Colon (tissue), 2 donors: Measurements from ENCODE around the gene MRAS.

ENCODE experiments used
- FAIRE-seq: peaks from 2 replicates; lab custom pipeline; 2012; peaks lifted over from hg19 to GRCh38; lab: Jason Lieb, UNC
- donor health status: control.
- donor health status: control.

MRAS gene

DNA sequence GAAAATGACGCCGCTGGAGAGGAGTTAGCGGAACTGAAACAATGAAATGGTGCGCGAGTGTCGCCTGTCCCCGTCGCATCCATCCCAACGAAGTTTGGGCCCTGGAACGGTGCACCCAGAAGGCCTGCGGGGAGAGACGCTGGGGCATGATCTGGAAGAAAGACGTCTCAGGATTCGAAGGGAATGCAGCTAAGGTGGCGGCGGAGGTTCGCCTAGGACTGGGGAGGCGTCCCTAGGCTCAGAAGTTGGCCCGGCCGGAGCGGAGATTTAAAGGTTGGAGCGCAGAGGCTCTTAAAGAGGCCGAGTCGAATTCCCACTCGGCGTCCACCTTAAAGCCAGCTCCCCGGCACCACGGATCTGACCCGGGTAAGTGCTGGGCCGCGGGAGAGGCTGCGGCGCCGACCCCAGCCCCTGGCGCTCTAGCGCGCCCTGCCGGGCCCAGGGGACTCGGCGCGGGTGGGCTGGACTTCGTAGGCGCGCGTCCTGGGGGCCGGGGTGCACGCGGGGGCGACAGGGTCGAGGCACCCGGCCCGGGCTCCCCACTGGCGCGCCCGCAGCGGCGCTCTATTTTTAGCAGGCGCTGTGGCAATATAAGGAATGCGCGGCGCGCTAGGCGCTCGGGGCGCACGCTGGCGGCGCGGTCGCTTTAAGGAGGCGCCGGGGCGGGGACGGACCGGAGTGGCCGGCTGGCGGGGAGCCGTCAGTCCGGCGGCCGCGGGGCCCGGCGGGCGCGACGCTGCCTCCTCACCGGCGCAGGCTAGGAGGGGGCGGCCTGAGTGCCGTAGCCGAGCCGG, at the start of gene MRAS:
TSS of gene MRAS (plus strand) at position 620 of the 794 bp plus-strand sequence. CDS start 24,305 bp downstream, outside the sequence.
- no peak for FAIRE-seq

DNA sequence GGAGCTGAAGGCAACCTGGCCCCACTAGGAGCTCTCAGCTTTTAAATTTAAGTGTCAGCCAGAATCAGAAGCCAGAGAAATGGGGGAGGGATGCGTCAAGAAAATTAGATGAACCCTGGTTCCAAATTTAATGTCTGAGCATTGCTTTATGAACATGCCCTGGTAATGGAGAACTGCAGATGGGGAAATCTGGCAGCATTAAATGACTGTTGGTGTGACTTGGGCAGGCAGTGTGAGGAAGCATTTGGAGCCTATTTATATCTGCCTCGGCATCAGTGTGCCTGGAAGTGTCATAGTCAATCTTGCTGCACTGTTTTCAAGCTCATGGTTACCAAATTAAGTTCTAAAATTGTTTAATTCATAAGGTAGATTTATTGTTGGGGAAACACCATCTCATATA, 47.7 kb upstream of the MRAS start:
- no peak for FAIRE-seq

DNA sequence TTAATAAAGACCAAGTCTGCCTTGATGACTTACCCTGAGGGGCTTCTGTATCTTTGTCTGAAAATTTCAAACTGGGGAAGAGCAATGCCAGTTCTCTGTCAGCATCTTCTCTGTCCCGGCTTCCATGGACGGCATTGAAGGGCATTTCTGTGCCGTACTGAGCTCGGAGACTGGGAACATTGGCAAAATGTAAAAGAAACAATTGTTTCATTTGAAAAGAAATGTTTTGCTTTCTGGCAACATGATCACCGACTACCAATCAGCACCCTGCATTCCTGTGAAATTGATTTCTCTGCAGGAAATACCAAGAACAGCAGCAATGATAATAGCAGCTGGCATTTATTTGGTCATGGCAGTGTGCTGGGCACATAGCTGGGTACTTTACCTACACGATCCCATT, 44.9 kb upstream of the MRAS start:
- no peak for FAIRE-seq

DNA sequence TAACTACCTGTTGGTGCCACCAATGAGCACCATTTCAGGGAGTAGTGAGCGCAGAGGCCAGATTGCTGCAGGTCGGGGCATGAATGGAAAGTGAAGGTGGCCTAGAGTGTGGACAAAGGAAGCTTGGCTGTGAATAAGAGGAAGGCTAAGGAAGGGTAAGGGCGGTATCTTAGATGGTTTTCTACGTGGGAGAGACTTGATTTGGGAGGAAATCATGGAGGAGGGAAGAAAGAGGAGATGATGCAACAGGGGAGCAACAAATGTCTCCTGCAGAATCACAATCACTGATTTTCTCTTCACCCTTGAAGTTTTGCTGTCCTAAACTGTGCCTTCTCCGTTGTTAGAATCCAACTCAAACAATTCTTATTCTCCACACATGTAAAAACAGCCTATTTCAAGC, 40.5 kb upstream of the MRAS start:
- FAIRE-seq, result no peak

DNA sequence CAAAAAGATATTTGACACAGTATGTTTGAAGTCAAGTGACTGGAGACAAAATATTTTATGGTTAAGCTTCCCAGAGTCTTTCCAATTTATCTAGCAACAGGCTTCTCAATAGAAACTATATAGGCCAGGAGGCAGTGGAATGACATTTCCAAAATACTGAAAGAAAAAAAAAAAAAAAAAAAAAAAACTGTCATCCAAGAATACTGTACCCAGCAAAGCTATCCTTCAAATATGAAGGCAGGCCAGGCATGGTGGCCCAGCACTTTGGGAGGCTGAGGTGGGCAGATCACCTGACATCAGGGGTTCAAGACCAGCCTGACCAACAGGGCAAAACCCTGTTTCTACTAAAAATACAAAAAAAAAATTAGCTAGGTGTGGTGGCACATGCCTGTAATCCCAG, 39.6 kb upstream of the MRAS start:
- no peak for FAIRE-seq

DNA sequence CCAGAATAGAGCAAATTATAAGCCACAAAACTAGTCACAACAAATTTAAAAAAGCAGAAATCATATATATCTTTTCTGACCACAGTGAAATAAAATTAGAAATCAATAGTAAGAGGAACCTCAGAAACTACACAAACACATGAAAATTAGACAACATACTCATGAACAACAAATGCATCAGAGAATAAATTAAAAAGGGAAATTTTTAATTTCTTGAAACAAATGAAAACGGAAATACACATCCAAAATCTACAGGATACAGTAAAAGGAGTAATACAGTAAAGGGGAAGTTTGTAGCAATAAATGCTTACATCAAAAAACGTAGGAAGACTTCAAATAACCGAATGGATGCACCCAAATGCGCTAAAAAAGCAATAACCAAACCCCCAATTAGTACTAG, 37.9 kb upstream of the MRAS start:
- no peak for FAIRE-seq

DNA sequence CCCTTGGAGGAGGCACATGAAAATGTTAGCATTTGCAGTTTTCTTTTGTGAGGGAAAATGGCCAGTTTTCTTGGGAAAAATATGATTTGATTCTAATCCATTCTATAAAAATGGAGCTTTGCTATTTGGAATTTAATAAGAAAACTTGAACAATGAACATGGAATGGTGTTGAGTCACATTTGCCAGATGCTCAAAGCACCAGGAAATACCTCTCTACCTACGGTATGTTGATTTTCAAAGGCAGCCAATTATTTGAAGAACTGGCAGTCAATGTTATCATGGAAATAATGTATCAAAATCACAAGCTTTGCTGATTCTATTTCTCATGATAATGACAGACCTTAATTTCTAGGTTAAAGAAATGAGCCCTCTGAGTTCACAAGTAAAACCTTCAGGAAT, 33.6 kb upstream of the MRAS start:
- FAIRE-seq, result no peak

DNA sequence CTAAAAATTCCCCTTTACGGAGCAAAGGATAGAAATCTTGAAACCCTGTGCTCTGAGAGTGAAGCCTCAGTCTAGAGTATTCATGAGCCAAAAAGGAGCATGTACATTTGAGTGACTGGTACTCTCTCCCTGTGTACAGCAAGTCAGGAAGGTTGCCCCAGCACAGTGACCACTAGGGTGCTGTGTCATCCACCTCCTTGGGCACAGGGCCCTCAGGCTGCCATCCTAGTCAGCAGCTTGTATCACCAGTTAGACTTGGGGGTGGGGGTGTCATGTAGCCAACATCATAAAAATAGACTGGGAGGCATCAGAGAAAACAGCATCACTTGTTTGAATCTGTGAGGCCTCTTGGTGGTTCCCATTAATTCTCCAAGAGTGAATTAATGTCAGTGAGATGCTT, 30.7 kb upstream of the MRAS start:
- no peak for FAIRE-seq

DNA sequence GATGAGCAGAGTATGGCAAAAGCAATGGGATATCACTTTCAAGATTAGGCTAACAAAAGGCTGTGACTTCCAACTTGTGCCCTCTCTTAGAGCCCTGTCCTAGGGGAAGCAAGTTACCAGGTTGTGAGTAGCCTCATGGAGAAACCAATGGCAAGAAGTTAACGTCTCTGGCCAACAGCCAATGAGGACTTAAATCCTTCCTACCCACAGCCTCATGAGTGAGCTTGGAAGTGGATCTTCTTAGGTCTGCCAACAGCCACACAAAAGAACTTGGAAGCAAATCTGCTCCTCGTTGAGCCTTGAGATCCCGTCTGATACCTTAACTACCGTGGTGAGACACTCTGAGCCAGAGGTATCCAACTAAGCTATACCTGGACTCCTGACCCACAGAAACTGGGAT, 24.4 kb upstream of the MRAS start:
- FAIRE-seq, result no peak

DNA sequence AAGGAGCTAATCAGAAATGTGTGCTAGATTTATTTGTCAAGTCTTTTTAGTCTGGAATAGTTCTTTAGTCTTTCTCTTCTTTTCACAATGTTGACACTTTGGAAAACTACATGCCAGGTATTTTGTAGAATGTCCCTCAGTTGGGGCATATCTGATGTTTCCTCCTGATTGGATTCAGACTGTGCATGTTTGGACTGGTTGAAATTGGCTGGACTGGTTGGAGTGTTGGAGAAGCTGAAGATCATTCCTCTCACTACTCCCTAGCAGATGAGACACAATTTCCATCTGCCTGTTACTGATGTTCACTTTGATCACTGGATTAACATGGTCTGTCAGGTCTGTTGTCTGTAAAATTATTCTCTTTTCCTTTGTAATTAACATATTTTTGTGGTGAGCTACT, 22.4 kb upstream of the MRAS start:
- no peak for FAIRE-seq

DNA sequence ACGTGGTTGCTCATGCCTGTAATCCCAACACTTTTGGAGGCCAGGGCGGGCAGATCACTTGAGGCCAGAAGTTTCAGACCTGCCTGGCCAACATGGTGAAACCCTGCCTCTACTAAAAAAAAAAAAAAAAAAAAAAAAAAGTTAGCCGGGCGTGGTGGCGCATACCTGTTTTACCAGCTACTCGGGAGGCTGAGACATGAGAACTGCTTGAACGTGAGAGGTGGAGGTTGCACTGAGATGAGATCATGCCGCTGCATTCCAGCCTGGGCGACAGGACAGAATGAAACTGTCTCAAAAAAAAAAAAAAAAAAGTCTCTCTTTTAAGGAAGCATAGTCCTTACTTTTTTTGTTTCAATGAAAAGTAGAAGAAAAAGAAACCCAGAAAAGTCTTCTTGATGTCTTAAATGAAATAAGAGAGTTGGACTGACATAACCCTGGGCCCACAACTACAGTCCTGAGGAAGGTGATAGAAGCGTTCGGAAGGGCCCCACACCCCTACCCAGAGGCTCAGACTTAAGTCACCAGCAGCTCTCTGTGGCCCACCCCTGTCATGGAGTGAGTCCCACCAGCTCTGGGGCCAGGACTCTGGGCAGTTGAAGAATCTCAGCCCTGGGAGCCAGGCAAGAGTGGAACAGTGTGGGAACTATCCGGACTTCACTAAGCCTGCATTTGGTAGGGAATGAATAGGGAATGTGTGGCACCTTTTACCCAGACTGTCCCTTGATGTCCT, 21.3 kb upstream of the MRAS start:
- FAIRE-seq, result no peak

DNA sequence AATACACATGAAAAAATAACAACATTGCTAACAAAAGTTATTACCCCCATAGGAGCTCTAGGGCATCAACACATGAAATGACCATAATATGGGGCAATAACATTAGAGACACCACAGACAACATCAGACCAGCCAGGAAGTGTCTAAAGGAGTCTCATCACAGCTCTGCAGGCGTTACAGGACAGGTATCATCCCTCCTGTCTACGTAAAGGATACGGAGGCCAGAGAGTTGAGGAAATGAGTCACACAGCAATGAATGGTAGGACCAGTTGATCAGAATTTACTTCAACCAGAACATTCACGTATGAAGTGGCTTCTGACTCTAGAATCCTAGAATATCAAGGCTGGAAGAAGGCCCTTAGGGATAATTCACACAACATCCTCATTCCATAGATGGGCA, 20.5 kb upstream of the MRAS start:
- no peak for FAIRE-seq

DNA sequence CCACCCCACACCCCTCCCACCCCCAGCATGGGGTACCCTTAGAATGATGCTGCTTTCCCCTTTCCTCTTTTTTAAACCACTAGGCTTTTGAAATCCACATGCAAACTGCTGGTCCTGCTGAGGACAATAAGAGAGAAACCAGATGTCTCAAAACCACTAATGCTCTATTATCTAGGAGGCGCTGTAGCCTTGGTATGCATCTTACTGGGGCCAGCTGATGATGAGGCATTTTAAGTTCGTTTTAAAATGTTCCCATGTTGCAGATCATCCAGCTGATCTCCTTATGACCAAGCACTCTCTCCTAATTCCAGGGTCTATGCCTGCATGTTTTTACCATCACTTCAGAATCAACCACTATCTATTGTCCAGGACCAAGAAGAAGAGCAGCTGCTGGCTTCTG, 20.0 kb upstream of the MRAS start:
- FAIRE-seq, result no peak

DNA sequence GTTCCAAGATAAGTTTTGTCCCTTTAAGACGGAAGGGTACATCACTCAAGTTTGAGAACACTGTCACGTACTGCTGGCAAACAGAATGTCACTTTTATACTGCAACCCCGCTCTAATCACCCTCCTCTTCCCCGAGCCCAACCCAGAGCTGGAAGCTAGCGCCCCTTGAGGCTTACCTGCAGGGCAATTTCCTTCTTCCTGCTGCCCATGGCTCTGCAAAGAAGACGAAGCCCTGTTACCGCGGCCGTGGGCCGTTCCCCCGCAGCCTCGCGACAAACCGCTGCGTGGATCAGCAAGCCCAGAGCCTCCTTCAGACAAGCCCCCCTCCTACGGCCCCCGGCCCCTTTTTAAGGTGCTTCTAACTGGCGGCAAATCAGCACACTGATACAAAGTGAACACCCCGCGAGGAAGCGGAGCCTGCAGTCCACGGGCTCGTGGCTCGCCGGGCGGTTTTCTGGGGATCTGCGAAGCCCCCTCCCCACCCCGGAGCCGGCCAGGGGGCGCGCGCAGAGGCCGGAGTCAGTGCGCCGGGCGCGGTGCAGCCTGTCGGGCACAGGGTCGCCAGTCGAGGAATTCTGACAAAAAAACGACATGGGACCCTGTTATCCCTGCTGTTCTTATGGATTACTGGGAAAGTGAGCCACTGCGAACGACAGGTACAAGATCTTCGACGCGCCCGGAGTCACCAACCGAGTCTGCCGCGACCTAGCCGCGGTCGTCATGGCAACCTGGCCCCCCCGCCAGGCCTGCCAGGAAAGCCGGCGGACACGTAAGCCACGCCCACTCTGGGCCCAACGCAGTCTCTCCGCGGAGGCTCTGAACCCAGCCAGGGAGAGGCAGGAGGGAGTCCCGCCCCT, 19.0 kb upstream of the MRAS start, which contains the start of gene NME9:
TSS of gene NME9 (minus strand) at position 725 of the 857 bp plus-strand sequence. CDS start at position 209, 516 bp downstream.
- FAIRE-seq, result no peak

DNA sequence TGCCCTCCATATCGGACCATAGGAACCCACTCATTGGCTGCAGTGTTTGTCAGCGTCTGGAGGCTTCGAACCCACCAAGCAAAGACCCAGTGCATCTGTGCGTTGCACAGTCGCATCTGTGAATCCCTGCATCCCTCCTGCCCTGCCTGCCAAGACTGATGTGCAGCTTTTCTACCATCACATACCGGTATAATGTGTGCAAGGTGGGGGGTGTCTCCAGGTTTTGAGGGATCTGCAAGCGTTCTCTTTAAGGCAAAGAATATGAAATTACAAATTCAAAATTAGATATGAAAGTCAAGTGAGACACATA, 18.4 kb upstream of the MRAS start:
- FAIRE-seq, result no peak

DNA sequence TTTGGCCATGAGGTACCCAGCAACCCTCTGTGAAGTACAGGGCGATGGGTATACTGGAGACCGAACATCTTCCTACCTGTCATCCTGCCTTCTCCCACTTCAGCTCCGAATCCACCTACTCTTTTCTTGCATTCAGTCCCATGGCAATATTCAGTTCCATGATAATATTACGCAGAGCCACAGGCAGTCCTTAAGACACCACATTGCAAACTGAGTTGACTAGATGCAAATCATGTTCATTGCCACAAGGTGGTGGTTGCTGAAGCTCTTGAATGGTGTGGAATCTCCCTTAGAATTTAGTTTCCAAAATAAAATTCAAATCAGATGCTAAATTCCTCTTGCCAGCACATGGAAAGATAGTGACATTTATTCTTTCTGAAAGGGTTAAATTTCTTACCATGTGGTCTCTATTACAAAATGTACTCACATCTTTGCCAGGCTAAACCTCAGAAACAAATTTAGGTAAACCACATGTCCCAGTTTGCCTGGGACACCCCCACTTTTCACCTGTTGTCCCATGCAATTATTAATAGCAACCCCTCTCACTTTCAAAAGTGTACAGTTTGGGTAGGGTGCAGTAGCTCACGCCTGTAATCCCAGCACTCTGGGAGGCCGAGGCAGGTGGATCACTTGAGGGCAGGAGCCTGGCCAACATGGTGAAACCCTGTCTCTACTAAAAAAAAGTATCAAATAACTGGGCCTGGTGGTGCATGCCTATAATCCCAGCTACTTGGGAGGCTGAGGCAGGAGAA, 17.1 kb upstream of the MRAS start:
- FAIRE-seq, result no peak

DNA sequence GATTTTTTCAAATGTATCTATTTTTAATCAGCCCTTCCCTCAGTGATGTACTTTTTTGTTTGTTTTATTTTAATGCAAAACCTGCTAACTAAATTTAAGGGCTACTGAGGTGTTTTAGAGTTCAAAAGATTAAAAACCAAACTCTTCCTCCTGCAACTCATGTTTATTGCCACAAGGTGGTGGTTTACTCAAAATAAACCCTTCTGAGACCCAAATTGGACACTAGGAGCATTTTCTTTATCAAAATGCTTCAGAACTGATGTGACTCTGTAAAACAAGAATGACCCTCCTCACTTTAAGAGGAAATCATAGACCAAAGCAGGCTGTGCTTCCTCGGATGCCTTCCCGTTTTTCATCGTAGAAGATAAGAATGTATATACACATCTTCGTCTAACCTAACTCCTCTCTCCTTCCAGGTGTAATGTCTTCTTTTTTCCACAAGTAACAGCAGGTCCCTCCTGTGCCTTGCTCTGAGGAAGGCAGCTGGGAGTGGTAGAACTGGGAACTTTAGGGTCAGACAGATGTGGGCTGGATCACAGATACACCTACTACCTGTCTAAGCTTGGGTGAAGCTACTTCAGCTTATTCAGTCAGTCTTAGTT, 15.8 kb upstream of the MRAS start:
- no peak for FAIRE-seq

DNA sequence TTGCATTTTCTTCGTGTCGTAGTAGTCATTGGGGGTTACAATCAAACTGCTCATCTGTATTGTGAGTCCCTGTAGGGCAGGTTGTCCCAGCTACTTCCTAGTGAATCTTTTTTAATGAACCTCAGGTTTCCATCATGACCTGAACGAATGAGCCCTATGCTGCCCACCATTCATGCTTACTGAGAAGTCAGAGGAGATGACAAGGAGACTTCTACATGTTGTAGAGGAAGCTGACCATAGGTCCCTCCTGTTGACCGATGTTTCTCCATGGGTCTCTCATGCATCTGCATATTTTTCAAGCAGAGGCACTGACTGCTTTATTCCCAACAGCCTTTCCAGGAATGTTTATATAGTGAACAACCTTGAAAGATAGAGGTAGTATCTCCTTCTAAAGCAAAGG, 13.8 kb upstream of the MRAS start:
- FAIRE-seq, result no peak

DNA sequence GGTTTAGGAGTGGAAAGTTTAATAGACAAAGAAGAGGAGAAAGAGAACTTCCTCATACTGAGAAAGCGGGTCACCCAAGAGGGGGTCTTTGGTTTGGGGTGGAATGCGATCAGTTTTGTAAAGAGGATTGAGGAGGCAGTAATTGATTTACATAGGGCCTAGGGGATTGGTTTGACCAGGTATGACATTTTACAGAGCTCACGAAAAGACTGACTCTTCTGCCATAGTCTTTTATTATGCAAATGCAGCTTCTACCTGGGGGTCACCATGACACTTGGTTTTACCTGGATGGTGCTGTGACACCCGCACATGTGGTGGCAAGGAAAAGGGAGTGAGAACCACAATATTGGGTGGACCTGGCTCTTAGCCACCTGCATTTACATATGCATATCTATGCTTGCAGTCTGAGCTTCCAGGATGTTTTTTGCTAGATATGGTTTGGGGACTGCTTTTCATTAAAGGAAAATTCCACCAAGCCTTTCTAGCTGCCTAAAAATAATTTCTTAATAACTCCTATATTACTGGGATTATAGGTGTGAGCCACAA, 11.9 kb upstream of the MRAS start:
- no peak for FAIRE-seq

DNA sequence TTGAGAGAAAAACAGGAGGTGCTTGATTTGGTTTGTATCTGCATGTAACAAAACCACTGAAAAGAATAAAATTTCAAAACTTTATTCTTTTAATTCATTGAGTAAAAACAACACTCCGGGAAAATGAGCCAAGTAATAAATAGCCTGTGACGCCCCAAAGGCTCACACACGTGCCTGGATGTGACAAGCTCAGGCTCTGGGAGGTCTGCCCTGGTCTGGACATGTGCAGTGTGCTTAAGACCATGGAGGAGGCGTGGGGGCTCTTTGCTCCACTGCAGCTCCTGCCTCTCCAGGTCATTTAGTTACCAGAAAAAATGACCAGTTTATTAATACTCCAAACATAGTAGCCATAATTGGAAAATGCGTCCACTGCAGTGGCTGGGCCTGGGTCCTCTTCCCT, 10.1 kb upstream of the MRAS start:
- no peak for FAIRE-seq

DNA sequence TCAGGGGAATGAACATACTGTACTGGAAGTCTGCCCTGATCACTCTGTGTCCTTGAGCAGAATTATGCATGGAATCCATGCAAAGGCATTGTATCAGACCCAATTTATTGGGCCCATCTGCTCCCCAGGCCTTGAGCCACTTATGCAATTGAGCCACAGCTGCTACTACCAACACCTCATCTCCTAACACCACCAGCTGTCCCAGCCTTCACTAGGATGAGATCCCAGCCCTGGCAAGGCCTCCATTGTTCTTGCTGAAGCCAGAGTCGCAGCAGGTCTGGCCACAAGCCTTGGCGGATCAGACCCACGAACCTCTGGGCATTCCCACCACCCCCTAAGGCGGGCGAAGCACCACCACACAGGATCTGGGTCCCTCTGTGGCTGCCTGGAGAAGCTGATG, 9.6 kb upstream of the MRAS start:
- no peak for FAIRE-seq

DNA sequence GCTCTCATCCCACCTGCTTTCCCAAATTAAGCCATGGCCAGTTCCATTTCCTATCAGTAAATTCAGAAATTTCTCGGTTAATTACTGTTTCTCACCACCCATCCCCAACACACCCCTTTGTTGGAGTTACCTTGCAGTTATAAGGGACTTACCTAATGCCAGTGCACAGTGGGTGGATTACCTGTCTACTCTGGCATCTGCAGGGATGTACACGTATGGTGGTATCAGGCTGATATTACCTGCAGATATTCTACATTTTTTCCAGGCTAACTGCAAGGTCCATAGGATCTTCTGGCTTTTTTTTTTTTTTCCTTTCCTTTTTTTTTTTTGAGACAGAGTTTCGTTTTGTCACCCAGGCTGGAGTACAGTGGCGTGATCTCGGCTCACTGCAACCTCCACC, 7.9 kb upstream of the MRAS start:
- FAIRE-seq, result no peak
